Left lung (tissue), 10 donors: ENCODE results near the gene ADAMTS16. TPM values are rescaled to one million over a fixed set of nuclear protein-coding genes. Genes with fewer than 3 reads are reported as not detected.
A peak's percentile ranks its signal among the peaks of the same experiment; 100 is the strongest.

Experiments
- ATAC-seq: fragments of 200-7000 bp; cut with Tn5 transposase; one replicate; pipeline ENCODE4 v1.9.1; 2020; ENCODE audit warnings: moderate library complexity
- DNase-seq, 4 donors: peaks; one replicate each; pipeline ENCODE4 v3.0.0-alpha.2; 2013 to 2020
- H3K27ac ChIP-seq, 2 donors: fragments of 200-600 bp; sonication (generic) in 1 of 2; one replicate each; pipeline versions ENCODE4 v1.5.0 to v1.8.0; 2020 to 2021
- H3K27me3 ChIP-seq, 2 donors: fragments of 200-600 bp; sonication (generic) in 1 of 2; one replicate each; pipeline versions ENCODE4 v1.5.0 to v1.8.0; 2020 to 2021
- H3K36me3 ChIP-seq, 2 donors: fragments of 200-600 bp; sonication (generic) in 1 of 2; one replicate each; pipeline versions ENCODE4 v1.5.0 to v1.8.0; 2020 to 2021
- H3K4me1 ChIP-seq, 2 donors: fragments of 200-600 bp; one replicate each; pipeline ENCODE4 v1.8.0; 2021
- H3K4me3 ChIP-seq, 2 donors: fragments of 200-600 bp; sonication (generic) in 1 of 2; one replicate each; pipeline versions ENCODE4 v1.5.0 to v1.8.0; 2020 to 2021; ENCODE audit warnings: mild to moderate bottlenecking in 1 of 2
- H3K9me3 ChIP-seq, 2 donors: fragments of 200-600 bp; sonication (generic) in 1 of 2; one replicate each; pipeline versions ENCODE4 v1.5.0 to v1.8.0; 2020 to 2021
- CTCF ChIP-seq, 2 donors: fragments of 200-600 bp; sonication (generic) in 1 of 2; IDR thresholded peaks; one replicate each; pipeline versions ENCODE4 v1.5.0 to v1.8.0; 2021; ENCODE audit warnings: antibody characterized with exemption in 2 of 2
- intact Hi-C, 2 donors: fragments of 100-400 bp; cut with DNase I; formaldehyde crosslinking; loops; one replicate each; pipeline versions ENCODE4 v1.11.2 to v1.14.2; 2022
- polyA plus RNA-seq, 6 donors: library from polyadenylated mRNA; unstranded; fragments of 120-200 nt; gene quantifications; one replicate each; pipeline ENCODE4 v1.2.1, GENCODE V29; 2013; ENCODE audit not compliant: insufficient read length in 6 of 6
- total RNA-seq, 2 donors: library from RNA; stranded (reverse); fragmentation: NEBNext Ultra II Directional; extraction: Animal tissue kit (Norgen Biotek cat#: 25700); gene quantifications; one replicate each; pipeline ENCODE4 v1.2.1, GENCODE V29; 2021
- donor health status: DM: no; HTN: yes; CAD: no.
- donor health status: DM: no; HTN: no; CAD: no.

The ADAMTS16 gene
- total and polyA plus RNA-seq, 8 donors: 0.29 to 28.7 (median 1.1) TPM

- Histone ChIP-seq H3K27me3 (no peaks in the 10 kb centered on the region), H3K36me3 (no peaks in the 10 kb centered on the region), H3K4me3 (no peak overlapping the region), H3K27ac (no peak overlapping the region), H3K9me3 (peaks cover 0 to 2% of the 10 kb centered on the region in 2 donors), H3K4me1 (no peaks in the 10 kb centered on the region)
- TF ChIP-seq CTCF (IDR thresholded peaks at IDR 0.05): no peak
- DNase-seq (no peak), ATAC-seq (no peak)
- intact Hi-C loops: no loop called here
These were observed 126.2 kb downstream of the ADAMTS16 start for GRCh38 chr5:5266297-5266696.

- no peak for TF ChIP-seq CTCF (IDR thresholded peaks at IDR 0.05)
- Histone ChIP-seq H3K27me3 (no peaks in the 10 kb centered on the region), H3K36me3 (no peaks in the 10 kb centered on the region), H3K4me3 (no peak overlapping the region), H3K27ac (no peak overlapping the region), H3K9me3 (peaks cover 0 to 2% of the 10 kb centered on the region in 2 donors), H3K4me1 (no peaks in the 10 kb centered on the region)
- intact Hi-C loops: no loop called here
- ATAC-seq (no peak), DNase-seq (no peak)
These were observed 130.0 kb downstream of the ADAMTS16 start for GRCh38 chr5:5270161-5270560.

- DNase-seq (peak; percentile 19 to 92 (median 67)), ATAC-seq (peak; percentile 99)
- H3K4me1 ChIP-seq: no peaks in the 10 kb centered on the region
- H3K36me3 ChIP-seq: no peaks in the 10 kb centered on the region
- peaks cover 0 to 2% of the 10 kb centered on the region in 2 donors for H3K9me3 ChIP-seq
- intact Hi-C loops: no loop called here
- no peak overlapping the region for H3K4me3 ChIP-seq
- H3K27ac ChIP-seq: no peak overlapping the region
- no peaks in the 10 kb centered on the region for H3K27me3 ChIP-seq
- no peak for TF ChIP-seq CTCF (IDR thresholded peaks at IDR 0.05)
These were observed 131.0 kb downstream of the ADAMTS16 start for GRCh38 chr5:5270958-5271785.

GRCh38 chr5:5271786-5272321 is 131.7 kb downstream of the ADAMTS16 start:
- Histone ChIP-seq H3K36me3 (no peaks in the 10 kb centered on the region), H3K27ac (no peak overlapping the region), H3K4me1 (no peaks in the 10 kb centered on the region), H3K4me3 (no peak overlapping the region), H3K9me3 (peaks cover 0 to 2% of the 10 kb centered on the region in 2 donors), H3K27me3 (no peaks in the 10 kb centered on the region)
- DNase-seq (no peak), ATAC-seq (peak; percentile 19)
- no peak for TF ChIP-seq CTCF (IDR thresholded peaks at IDR 0.05)
- intact Hi-C loops: no loop called here

GRCh38 chr5:5273398-5273797 is 133.3 kb downstream of the ADAMTS16 start:
- Histone ChIP-seq H3K27me3 (no peaks in the 10 kb centered on the region), H3K36me3 (no peaks in the 10 kb centered on the region), H3K4me3 (no peak overlapping the region), H3K4me1 (no peaks in the 10 kb centered on the region), H3K9me3 (no peaks in the 10 kb centered on the region), H3K27ac (no peak overlapping the region)
- ATAC-seq (no peak), DNase-seq (no peak)
- TF ChIP-seq CTCF (IDR thresholded peaks at IDR 0.05): no peak
- intact Hi-C loops: no loop called here
